ES-I3 (cell line): Measurements from ENCODE around the gene LRRD1.
"Not testable (repeated sequence)": the region's sequence is repeated elsewhere in the genome, so short reads cannot be mapped to it uniquely, and the experiment has no call there.

Source experiments
- H3K36me3 ChIP-seq: 2 replicates; pipeline ENCODE4 v1.6.1; 2013; ENCODE audit warnings: mild to moderate bottlenecking, low read length, control low read depth, moderate library complexity; ENCODE audit not compliant: insufficient read depth
- H3K4me1 ChIP-seq: 2 replicates; pipeline ENCODE4 v1.6.1; 2013; ENCODE audit warnings: mild to moderate bottlenecking, control low read depth, low read length; ENCODE audit not compliant: insufficient read depth
- H3K9ac ChIP-seq: 2 replicates; pipeline ENCODE4 v1.6.1; 2013; ENCODE audit warnings: low read depth, mild to moderate bottlenecking, low read length, moderate library complexity
- H3K9me3 ChIP-seq: 2 replicates; pipeline ENCODE4 v1.6.1; 2013; ENCODE audit warnings: mild to moderate bottlenecking, low read length, moderate library complexity; ENCODE audit not compliant: control insufficient read depth, insufficient read depth

The LRRD1 gene

GRCh38 chr7:92178928-92179924 is at the start of gene LRRD1:
LRRD1 (minus strand) TSS chr7:92179142; CDS start chr7:92165202, 13,940 bp downstream.
- Histone ChIP-seq H3K9ac (peak within 1 kb of the TSS; percentile 53; the same call in 1 of the 2 replicates), H3K4me1 (no peaks in the 10 kb centered on the region), H3K36me3 (no peaks in the 10 kb centered on the region), H3K9me3 (no peaks in the 10 kb centered on the region)

GRCh38 chr7:92228742-92229141 is 49.8 kb upstream of the LRRD1 start:
- no peak overlapping the region for H3K9ac ChIP-seq
- H3K4me1 ChIP-seq: no peaks in the 10 kb centered on the region
- H3K9me3 ChIP-seq: no peaks in the 10 kb centered on the region
- H3K36me3 ChIP-seq: no peaks in the 10 kb centered on the region; the same call in 1 of the 2 replicates

- no peaks in the 10 kb centered on the region for H3K4me1 ChIP-seq
- H3K36me3 ChIP-seq: no peaks in the 10 kb centered on the region; the same call in none of the 2 replicates
- H3K9me3 ChIP-seq: no peaks in the 10 kb centered on the region
- no peak overlapping the region for H3K9ac ChIP-seq
Measured at GRCh38 chr7:92228100-92228499, 49.2 kb upstream of the LRRD1 start.

- Histone ChIP-seq H3K9ac (no peak overlapping the region), H3K9me3 (no peaks in the 10 kb centered on the region), H3K36me3 (no peaks in the 10 kb centered on the region; the same call in none of the 2 replicates), H3K4me1 (no peaks in the 10 kb centered on the region)
Measured at GRCh38 chr7:92226981-92227380, 48.0 kb upstream of the LRRD1 start.

- Histone ChIP-seq H3K36me3 (peaks cover 7% of the 10 kb centered on the region), H3K9me3 (no peaks in the 10 kb centered on the region), H3K9ac (no peak overlapping the region), H3K4me1 (no peaks in the 10 kb centered on the region)
Measured at GRCh38 chr7:92221766-92222165, 42.8 kb upstream of the LRRD1 start.

- no peaks in the 10 kb centered on the region for H3K9me3 ChIP-seq
- no peak overlapping the region for H3K9ac ChIP-seq
- H3K36me3 ChIP-seq: 0 out of 2 replicates have a peak, but pooled peaks cover 2% of the 10 kb centered on the region
- no peaks in the 10 kb centered on the region for H3K4me1 ChIP-seq
Measured at GRCh38 chr7:92206672-92207071, 27.7 kb upstream of the LRRD1 start.

- no peaks in the 10 kb centered on the region for H3K9me3 ChIP-seq
- 0 out of 2 replicates have a peak, but pooled peaks cover 2% of the 10 kb centered on the region for H3K36me3 ChIP-seq
- H3K4me1 ChIP-seq: no peaks in the 10 kb centered on the region
- H3K9ac ChIP-seq: no peak overlapping the region
Measured at GRCh38 chr7:92205987-92206386, 27.0 kb upstream of the LRRD1 start.

GRCh38 chr7:92200791-92201190 is 21.8 kb upstream of the LRRD1 start:
- no peak overlapping the region for H3K9ac ChIP-seq
- H3K36me3 ChIP-seq: 0 out of 2 replicates have a peak, but pooled peaks cover 2% of the 10 kb centered on the region

GRCh38 chr7:92192326-92192725 is 13.4 kb upstream of the LRRD1 start:
- peaks cover 14% of the 10 kb centered on the region for H3K9me3 ChIP-seq
- no peaks in the 10 kb centered on the region for H3K4me1 ChIP-seq
- no peaks in the 10 kb centered on the region for H3K36me3 ChIP-seq
- no peak overlapping the region for H3K9ac ChIP-seq

More at GRCh38 chr7:92200791-92201190, 21.8 kb upstream of the LRRD1 start:
- H3K4me1 ChIP-seq: no peaks in the 10 kb centered on the region
- no peaks in the 10 kb centered on the region for H3K9me3 ChIP-seq

GRCh38 chr7:92189246-92189645 is 10.3 kb upstream of the LRRD1 start:
- not testable (repeated sequence) for H3K36me3 ChIP-seq, H3K4me1 ChIP-seq, H3K9ac ChIP-seq
- H3K9me3 ChIP-seq: peaks cover 14% of the 10 kb centered on the region

GRCh38 chr7:92184294-92184693 is 5.4 kb upstream of the LRRD1 start:
- H3K9me3 ChIP-seq, H3K9ac ChIP-seq, H3K36me3 ChIP-seq, H3K4me1 ChIP-seq: not testable (repeated sequence)

- Histone ChIP-seq H3K9ac (no peak overlapping the region), H3K4me1 (no peaks in the 10 kb centered on the region), H3K36me3 (no peaks in the 10 kb centered on the region), H3K9me3 (no peaks in the 10 kb centered on the region)
Measured at GRCh38 chr7:92177362-92177761, 1.6 kb downstream of the LRRD1 start.

- not testable (repeated sequence) for H3K9me3 ChIP-seq, H3K9ac ChIP-seq, H3K36me3 ChIP-seq, H3K4me1 ChIP-seq
Measured at GRCh38 chr7:92169529-92169928, 9.4 kb downstream of the LRRD1 start.

- Histone ChIP-seq H3K9me3 (no peaks in the 10 kb centered on the region), H3K4me1 (no peaks in the 10 kb centered on the region), H3K9ac (no peak overlapping the region), H3K36me3 (no peaks in the 10 kb centered on the region)
Measured at GRCh38 chr7:92161271-92161670, 17.7 kb downstream of the LRRD1 start.
